K562 (cell line): Measurements from ENCODE around the gene HMGB3. TPM values are rescaled to one million over a fixed set of nuclear protein-coding genes. Genes with fewer than 3 reads are reported as not detected.

Source experiments
- KDM2B ChIP-seq: fragments of 250-450 bp; sonication (Bioruptor Pico); IDR thresholded peaks from 2 replicates; pipeline ENCODE4 v1.8.0; 2021; ENCODE audit warnings: mild to moderate bottlenecking, moderate library complexity
- SP1 ChIP-seq: sonication (generic); formaldehyde crosslinking; IDR thresholded peaks from 2 replicates; pipeline ENCODE4 v1.8.1; 2022; ENCODE audit warnings: mild to moderate bottlenecking, missing genetic modification reagents
- polyA plus RNA-seq, 8 experiments: library from polyadenylated mRNA; depleted of rRNA in 4 of 8; stranded (reverse) in 5 of 8; unstranded in 3 of 8; fragments of >200 nt; fragmentation: Nextera tagmentation in 2 of 8; fragmentation: Illumina TruSeq in 1 of 8; extraction: Ambion mirVana in 2 of 8; extraction: Trizol in 1 of 8; gene quantifications; 2 replicates each; pipeline versions ENCODE4 v1.2.1 to v1.2.3, GENCODE V29; 2011 to 2014; ENCODE audit warnings: inconsistent platforms in 1 of 8, missing spikeins in 1 of 8
- total RNA-seq, 7 experiments: library from RNA; depleted of rRNA in 6 of 7; stranded (reverse); fragments of >200 nt in 6 of 7; fragmentation: Illumina TruSeq in 2 of 7; extraction: Trizol in 2 of 7; gene quantifications; 2 replicates each; pipeline versions ENCODE4 v1.2.1 to v1.2.3, GENCODE V29; 2011 to 2021; ENCODE audit warnings: low replicate concordance in 1 of 7
- TF ChIP-seq, protein P1 (sequence below): fragments of 450-650 bp; IDR thresholded peaks from 2 replicates; pipeline ENCODE4 v1.6.1; 2016; ENCODE audit warnings: low read depth

The HMGB3 gene
- total and polyA plus RNA-seq, 9 of the 15 experiments (the other 6 are each of a cell fraction or from before 2014, with no cell fraction given), result 36.7 to 168 (median 117) TPM

DNA sequence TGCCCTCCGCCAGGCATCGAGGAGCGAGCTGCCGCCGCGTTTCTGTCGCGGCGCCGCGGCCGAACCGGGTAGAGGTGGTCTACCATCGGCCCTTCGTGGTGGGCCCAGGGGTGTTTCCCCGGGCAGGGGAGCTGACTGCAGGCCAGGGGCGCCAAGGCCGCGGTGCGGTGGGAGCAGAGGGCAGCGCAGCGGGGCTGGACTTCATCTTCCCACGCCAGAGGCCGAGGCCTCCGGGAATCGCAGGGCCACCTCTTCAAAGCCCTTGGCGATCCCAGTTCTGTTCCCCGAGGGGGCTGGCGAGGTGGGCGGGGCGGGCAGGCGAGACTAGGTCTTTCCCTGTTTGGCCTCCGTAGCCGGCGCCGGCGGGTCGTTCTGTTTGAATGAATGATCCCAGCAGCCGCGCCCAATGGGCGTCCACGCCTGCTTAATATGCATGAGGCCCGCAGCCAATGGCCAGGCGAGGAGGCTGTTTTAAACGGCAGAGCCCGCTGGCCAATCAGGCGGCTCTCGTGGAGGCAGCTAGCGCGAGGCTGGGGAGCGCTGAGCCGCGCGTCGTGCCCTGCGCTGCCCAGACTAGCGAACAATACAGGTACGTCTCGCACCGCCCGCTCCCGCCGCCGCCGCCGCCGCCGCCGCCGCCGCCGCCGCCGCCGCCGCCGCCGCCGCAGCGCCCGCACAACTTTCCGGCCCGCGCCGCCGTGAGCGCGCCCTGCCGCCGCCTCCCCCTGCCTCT is at the start of gene HMGB3 (continued):
- TF ChIP-seq, protein P1, sequence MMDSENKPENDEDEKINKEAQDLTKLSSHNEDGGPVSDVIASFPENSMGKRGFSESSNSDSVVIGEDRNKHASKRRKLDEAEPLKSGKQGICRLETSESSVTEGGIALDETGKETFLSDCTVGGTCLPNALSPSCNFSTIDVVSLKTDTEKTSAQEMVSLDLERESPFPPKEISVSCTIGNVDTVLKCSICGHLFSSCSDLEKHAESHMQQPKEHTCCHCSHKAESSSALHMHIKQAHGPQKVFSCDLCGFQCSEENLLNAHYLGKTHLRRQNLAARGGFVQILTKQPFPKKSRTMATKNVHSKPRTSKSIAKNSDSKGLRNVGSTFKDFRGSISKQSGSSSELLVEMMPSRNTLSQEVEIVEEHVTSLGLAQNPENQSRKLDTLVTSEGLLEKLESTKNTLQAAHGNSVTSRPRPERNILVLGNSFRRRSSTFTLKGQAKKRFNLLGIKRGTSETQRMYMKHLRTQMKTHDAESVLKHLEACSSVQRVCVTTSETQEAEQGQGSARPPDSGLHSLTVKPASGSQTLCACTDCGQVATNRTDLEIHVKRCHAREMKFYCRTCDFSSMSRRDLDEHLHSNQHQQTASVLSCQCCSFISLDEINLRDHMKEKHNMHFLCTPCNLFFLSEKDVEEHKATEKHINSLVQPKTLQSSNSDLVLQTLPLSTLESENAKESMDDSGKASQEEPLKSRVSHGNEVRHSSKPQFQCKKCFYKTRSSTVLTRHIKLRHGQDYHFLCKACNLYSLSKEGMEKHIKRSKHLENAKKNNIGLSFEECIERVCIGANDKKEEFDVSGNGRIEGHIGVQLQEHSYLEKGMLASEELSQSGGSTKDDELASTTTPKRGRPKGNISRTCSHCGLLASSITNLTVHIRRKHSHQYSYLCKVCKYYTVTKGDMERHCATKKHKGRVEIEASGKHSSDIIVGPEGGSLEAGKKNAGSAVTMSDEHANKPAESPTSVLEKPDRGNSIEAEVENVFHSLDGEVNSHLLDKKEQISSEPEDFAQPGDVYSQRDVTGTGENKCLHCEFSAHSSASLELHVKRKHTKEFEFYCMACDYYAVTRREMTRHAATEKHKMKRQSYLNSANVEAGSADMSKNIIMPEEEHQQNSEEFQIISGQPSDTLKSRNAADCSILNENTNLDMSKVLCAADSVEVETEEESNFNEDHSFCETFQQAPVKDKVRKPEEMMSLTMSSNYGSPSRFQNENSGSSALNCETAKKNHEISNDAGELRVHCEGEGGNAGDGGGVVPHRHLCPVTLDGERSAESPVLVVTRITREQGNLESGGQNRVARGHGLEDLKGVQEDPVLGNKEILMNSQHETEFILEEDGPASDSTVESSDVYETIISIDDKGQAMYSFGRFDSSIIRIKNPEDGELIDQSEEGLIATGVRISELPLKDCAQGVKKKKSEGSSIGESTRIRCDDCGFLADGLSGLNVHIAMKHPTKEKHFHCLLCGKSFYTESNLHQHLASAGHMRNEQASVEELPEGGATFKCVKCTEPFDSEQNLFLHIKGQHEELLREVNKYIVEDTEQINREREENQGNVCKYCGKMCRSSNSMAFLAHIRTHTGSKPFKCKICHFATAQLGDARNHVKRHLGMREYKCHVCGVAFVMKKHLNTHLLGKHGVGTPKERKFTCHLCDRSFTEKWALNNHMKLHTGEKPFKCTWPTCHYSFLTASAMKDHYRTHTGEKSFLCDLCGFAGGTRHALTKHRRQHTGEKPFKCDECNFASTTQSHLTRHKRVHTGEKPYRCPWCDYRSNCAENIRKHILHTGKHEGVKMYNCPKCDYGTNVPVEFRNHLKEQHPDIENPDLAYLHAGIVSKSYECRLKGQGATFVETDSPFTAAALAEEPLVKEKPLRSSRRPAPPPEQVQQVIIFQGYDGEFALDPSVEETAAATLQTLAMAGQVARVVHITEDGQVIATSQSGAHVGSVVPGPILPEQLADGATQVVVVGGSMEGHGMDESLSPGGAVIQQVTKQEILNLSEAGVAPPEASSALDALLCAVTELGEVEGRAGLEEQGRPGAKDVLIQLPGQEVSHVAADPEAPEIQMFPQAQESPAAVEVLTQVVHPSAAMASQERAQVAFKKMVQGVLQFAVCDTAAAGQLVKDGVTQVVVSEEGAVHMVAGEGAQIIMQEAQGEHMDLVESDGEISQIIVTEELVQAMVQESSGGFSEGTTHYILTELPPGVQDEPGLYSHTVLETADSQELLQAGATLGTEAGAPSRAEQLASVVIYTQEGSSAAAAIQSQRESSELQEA, result peak; percentile 87
- TF ChIP-seq SP1 (CRISPR knock-in tag), result no peak
- TF ChIP-seq KDM2B, result no peak
